H9 (cell line): ENCODE data around the gene TOMM70. TPM values are rescaled to one million over a fixed set of nuclear protein-coding genes. Genes with fewer than 3 reads are reported as not detected.

ENCODE experiments used
- DNase-seq: peaks from one replicate; pipeline ENCODE4 v3.0.0-alpha.2; 2017
- H2AFZ ChIP-seq: one replicate; pipeline ENCODE4 v1.6.1; 2013; ENCODE audit warnings: mild to moderate bottlenecking, low read length, control low read depth, moderate library complexity
- H2AK5ac ChIP-seq: 2 replicates; pipeline ENCODE4 v1.6.1; 2013; ENCODE audit warnings: low read length, control low read depth, mixed read lengths; ENCODE audit not compliant: insufficient read length
- H2BK120ac ChIP-seq: one replicate; pipeline ENCODE4 v1.6.1; 2013; ENCODE audit warnings: low read depth, mild to moderate bottlenecking, low read length, control low read depth, inconsistent platforms; ENCODE audit not compliant: poor library complexity, severe bottlenecking
- H2BK12ac ChIP-seq: 2 replicates; pipeline ENCODE4 v1.6.1; 2013; ENCODE audit warnings: low read length, control low read depth, mixed read lengths, low read depth; ENCODE audit not compliant: insufficient read length
- H2BK15ac ChIP-seq: 2 replicates; pipeline ENCODE4 v1.6.1; 2013; ENCODE audit warnings: low read depth, low read length, control low read depth
- H2BK20ac ChIP-seq: one replicate; pipeline ENCODE4 v1.6.1; 2013; ENCODE audit warnings: low read depth, mild to moderate bottlenecking, low read length, control low read depth, inconsistent platforms; ENCODE audit not compliant: poor library complexity, severe bottlenecking
- H2BK5ac ChIP-seq: 2 replicates; pipeline ENCODE4 v1.6.1; 2013; ENCODE audit warnings: low read length, control low read depth, mixed read lengths; ENCODE audit not compliant: insufficient read length
- H3K14ac ChIP-seq: 2 replicates; pipeline ENCODE4 v1.6.1; 2013; ENCODE audit warnings: low read length, control low read depth; ENCODE audit not compliant: insufficient read depth
- H3K18ac ChIP-seq: 2 replicates; pipeline ENCODE4 v1.6.1; 2013; ENCODE audit warnings: low read depth, mild to moderate bottlenecking, mixed read lengths, low read length, control low read depth; ENCODE audit not compliant: insufficient read length
- H3K23ac ChIP-seq: 2 replicates; pipeline ENCODE4 v1.6.1; 2013; ENCODE audit warnings: low read length, control low read depth, mixed read lengths, low read depth; ENCODE audit not compliant: insufficient read length
- H3K23me2 ChIP-seq: 2 replicates; pipeline ENCODE4 v1.6.1; 2013; ENCODE audit warnings: low read depth, mild to moderate bottlenecking, mixed read lengths, low read length, control low read depth; ENCODE audit not compliant: insufficient read length, poor library complexity, severe bottlenecking
- H3K27ac ChIP-seq: 2 replicates; pipeline ENCODE4 v1.5.1; 2013; ENCODE audit warnings: low read length, control low read depth, mixed read lengths, low read depth; ENCODE audit not compliant: insufficient read length
- H3K27me3 ChIP-seq: 2 replicates; pipeline ENCODE4 v1.6.1; 2013; ENCODE audit warnings: low read length, control low read depth, inconsistent platforms; ENCODE audit not compliant: insufficient read depth
- H3K4ac ChIP-seq: 2 replicates; pipeline ENCODE4 v1.6.1; 2013; ENCODE audit warnings: low read depth, mild to moderate bottlenecking, control low read depth, inconsistent platforms, low read length, moderate library complexity
- H3K4me1 ChIP-seq: 2 replicates; pipeline ENCODE4 v1.6.1; 2013; ENCODE audit warnings: low read length, control low read depth, inconsistent platforms; ENCODE audit not compliant: insufficient read depth
- H3K4me2 ChIP-seq: 2 replicates; pipeline ENCODE4 v1.6.1; 2013; ENCODE audit warnings: low read length, control low read depth, mixed read lengths; ENCODE audit not compliant: insufficient read length, insufficient read depth
- H3K56ac ChIP-seq: 2 replicates; pipeline ENCODE4 v1.6.1; 2013; ENCODE audit warnings: low read depth, mild to moderate bottlenecking, mixed read lengths, low read length, control low read depth; ENCODE audit not compliant: insufficient read length
- H3K79me1 ChIP-seq: 2 replicates; pipeline ENCODE4 v1.6.1; 2013; ENCODE audit warnings: low read depth, mild to moderate bottlenecking, moderate library complexity, low read length, control low read depth, inconsistent platforms; ENCODE audit not compliant: insufficient read depth, poor library complexity, severe bottlenecking
- H3K79me2 ChIP-seq: 2 replicates; pipeline ENCODE4 v1.6.1; 2013; ENCODE audit warnings: low read length, control low read depth, inconsistent platforms; ENCODE audit not compliant: insufficient read depth
- H3K9ac ChIP-seq: 2 replicates; pipeline ENCODE4 v1.6.1; 2013; ENCODE audit warnings: low read length, control low read depth, mixed read lengths; ENCODE audit not compliant: insufficient read length; ENCODE audit errors: extremely low read depth
- H3K9me3 ChIP-seq: one replicate; pipeline ENCODE4 v1.6.1; 2013; ENCODE audit warnings: low read depth, low read length, inconsistent platforms; ENCODE audit not compliant: control insufficient read depth
- H3T11ph ChIP-seq: one replicate; pipeline ENCODE4 v1.6.1; 2013; ENCODE audit warnings: mild to moderate bottlenecking, low read length, control low read depth, inconsistent platforms
- H4K20me1 ChIP-seq: one replicate; pipeline ENCODE4 v1.6.1; 2013; ENCODE audit not compliant: control insufficient read depth, insufficient read length, insufficient read depth
- H4K5ac ChIP-seq: 2 replicates; pipeline ENCODE4 v1.6.1; 2013; ENCODE audit warnings: low read depth, mild to moderate bottlenecking, mixed read lengths, low read length, control low read depth; ENCODE audit not compliant: insufficient read length
- H4K8ac ChIP-seq: replicated peaks from 2 replicates; pipeline ENCODE4 v1.6.1; 2013; ENCODE audit warnings: low read length, control low read depth, mixed read lengths, low read depth; ENCODE audit not compliant: insufficient read length
- H4K91ac ChIP-seq: 2 replicates; pipeline ENCODE4 v1.6.1; 2013; ENCODE audit warnings: low read depth, mild to moderate bottlenecking, moderate library complexity, mixed read lengths, low read length, control low read depth; ENCODE audit not compliant: insufficient read length
- H3K27ac Mint-ChIP-seq, 3 experiments: 2 replicates in 2 of 3; 3 replicates in 1 of 3; pipeline ENCODE4 v1.8.0; 2020 to 2021; ENCODE audit warnings: mixed read lengths in 3 of 3, mild to moderate bottlenecking in 1 of 3, moderate library complexity in 1 of 3
- H3K27me3 Mint-ChIP-seq: 2 replicates; pipeline ENCODE4 v1.8.0; 2021; ENCODE audit warnings: low read depth, mild to moderate bottlenecking, moderate library complexity, mixed read lengths
- H3K36me3 Mint-ChIP-seq, 3 experiments: 2 replicates in 2 of 3; 3 replicates in 1 of 3; pipeline ENCODE4 v1.8.0; 2020 to 2021; ENCODE audit warnings: low read depth in 3 of 3, mixed read lengths in 3 of 3; ENCODE audit not compliant: insufficient read depth in 1 of 3
- H3K4me1 Mint-ChIP-seq, 2 experiments: 2 replicates each; pipeline ENCODE4 v1.8.0; 2020; ENCODE audit warnings: mixed read lengths in 2 of 2
- H3K4me3 Mint-ChIP-seq, 2 experiments: 2 replicates in 1 of 2; 3 replicates in 1 of 2; pipeline ENCODE4 v1.8.0; 2020 to 2021; ENCODE audit warnings: mild to moderate bottlenecking in 2 of 2, mixed read lengths in 2 of 2, moderate library complexity in 1 of 2
- H3K9me3 Mint-ChIP-seq, 2 experiments: 2 replicates in 1 of 2; 3 replicates in 1 of 2; pipeline ENCODE4 v1.8.0; 2020; ENCODE audit warnings: mild to moderate bottlenecking in 2 of 2, mixed read lengths in 2 of 2, moderate library complexity in 1 of 2
- WGBS: extraction: QIAGEN DNeasy Blood & Tissue Kit; methylation state at CpG from one replicate; pipeline ENCODE4 v1.1.7; 2013; ENCODE audit warnings: missing lambda C conversion rate, low lambda C conversion rate, mixed read lengths; ENCODE audit not compliant: insufficient read length; ENCODE audit errors: extremely low coverage; 5-methylcytosine and 5-hydroxymethylcytosine counted together
- total RNA-seq: library from RNA; stranded (reverse); gene quantifications from 2 replicates; pipeline ENCODE4 v1.2.1, GENCODE V29; 2021
- TF ChIP-seq, protein P1 (sequence below): fragments of 200-600 bp; sonication (generic); conservative IDR thresholded peaks from 3 replicates; pipeline ENCODE4 v1.8.0; 2021; ENCODE audit warnings: antibody characterized with exemption, mild to moderate bottlenecking

Gene TOMM70
- total RNA-seq, 1 experiment from 2014 or later, result 53.0 TPM

DNA sequence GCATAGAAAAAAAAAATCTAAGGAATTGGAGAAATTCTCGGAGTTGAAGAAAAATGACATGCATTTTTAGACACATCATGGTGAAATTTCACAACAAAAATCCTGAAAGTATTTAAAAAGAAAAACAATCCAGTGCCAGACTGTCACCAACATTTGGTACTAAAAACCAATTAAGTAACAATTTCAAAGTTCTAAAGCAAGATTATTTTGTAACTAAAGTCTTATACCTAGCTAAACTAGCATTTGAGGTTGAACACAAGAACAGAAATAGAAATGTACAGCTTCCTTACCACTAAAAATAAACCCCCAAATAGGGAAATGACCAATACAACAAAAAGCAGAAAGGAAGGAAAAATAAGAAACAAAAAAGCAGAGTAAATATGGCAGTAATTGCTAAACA, 11.9 kb downstream of the TOMM70 start:
- H3K14ac ChIP-seq, result no peak overlapping the region

More for the DNA sequence above, 11.9 kb downstream of the TOMM70 start:
- Histone ChIP-seq H3K18ac (no peak overlapping the region), H3K9me3 (no peaks in the 10 kb centered on the region), H4K8ac (no peak overlapping the region), H3K4ac (no peak overlapping the region), H3K27ac (no peak overlapping the region), H4K20me1 (no peaks in the 10 kb centered on the region), H2BK120ac (no peak overlapping the region), H2BK20ac (no peak overlapping the region), H3K4me1 (no peaks in the 10 kb centered on the region), H3K79me2 (peaks cover 22% of the 10 kb centered on the region; the same call in 1 of the 2 replicates), H2BK12ac (no peak overlapping the region), H3K4me2 (no peak overlapping the region), H4K91ac (no peak overlapping the region), H2BK5ac (no peak overlapping the region), H3K27me3 (no peaks in the 10 kb centered on the region), H2BK15ac (no peak overlapping the region), H2AK5ac (no peak overlapping the region), H3K79me1 (peaks cover 7% of the 10 kb centered on the region), H3K23me2 (no peaks in the 10 kb centered on the region), H3K56ac (no peak overlapping the region), H3K23ac (no peak overlapping the region), H4K5ac (no peak overlapping the region), H3T11ph (no peak overlapping the region), H3K9ac (no peak overlapping the region), H2AFZ (no peak overlapping the region)
- TF ChIP-seq, protein P1, sequence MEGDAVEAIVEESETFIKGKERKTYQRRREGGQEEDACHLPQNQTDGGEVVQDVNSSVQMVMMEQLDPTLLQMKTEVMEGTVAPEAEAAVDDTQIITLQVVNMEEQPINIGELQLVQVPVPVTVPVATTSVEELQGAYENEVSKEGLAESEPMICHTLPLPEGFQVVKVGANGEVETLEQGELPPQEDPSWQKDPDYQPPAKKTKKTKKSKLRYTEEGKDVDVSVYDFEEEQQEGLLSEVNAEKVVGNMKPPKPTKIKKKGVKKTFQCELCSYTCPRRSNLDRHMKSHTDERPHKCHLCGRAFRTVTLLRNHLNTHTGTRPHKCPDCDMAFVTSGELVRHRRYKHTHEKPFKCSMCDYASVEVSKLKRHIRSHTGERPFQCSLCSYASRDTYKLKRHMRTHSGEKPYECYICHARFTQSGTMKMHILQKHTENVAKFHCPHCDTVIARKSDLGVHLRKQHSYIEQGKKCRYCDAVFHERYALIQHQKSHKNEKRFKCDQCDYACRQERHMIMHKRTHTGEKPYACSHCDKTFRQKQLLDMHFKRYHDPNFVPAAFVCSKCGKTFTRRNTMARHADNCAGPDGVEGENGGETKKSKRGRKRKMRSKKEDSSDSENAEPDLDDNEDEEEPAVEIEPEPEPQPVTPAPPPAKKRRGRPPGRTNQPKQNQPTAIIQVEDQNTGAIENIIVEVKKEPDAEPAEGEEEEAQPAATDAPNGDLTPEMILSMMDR, result no peak
- Mint-ChIP-seq H3K27me3 (no peaks in the 10 kb centered on the region), H3K36me3 (peaks cover 16 to 34% (median 26%) of the 10 kb centered on the region in 3 experiments), H3K9me3 (peaks cover 0 to 3% of the 10 kb centered on the region in 2 experiments; a peak in 2 of 5 replicates), H3K4me1 (peaks cover 3 to 4% of the 10 kb centered on the region in 2 experiments; a peak in 3 of 4 replicates), H3K4me3 (no peak overlapping the region), H3K27ac (no peak overlapping the region)
- no peak for DNase-seq
- no CpG with 5 or more reads among the region's 1 CpG for WGBS
